SH-SY5Y (cell line): ENCODE measurements around the gene PHF10.

Source experiments
- GATA2 ChIP-seq: IDR thresholded peaks from 2 replicates; pipeline ENCODE4 v1.6.1; 2011; ENCODE audit warnings: mild to moderate bottlenecking, low read depth, low read length
- GATA3 ChIP-seq: IDR thresholded peaks from 2 replicates; pipeline ENCODE4 v1.6.1; 2011; ENCODE audit warnings: low read depth, mild to moderate bottlenecking, low read length, moderate library complexity

DNA sequence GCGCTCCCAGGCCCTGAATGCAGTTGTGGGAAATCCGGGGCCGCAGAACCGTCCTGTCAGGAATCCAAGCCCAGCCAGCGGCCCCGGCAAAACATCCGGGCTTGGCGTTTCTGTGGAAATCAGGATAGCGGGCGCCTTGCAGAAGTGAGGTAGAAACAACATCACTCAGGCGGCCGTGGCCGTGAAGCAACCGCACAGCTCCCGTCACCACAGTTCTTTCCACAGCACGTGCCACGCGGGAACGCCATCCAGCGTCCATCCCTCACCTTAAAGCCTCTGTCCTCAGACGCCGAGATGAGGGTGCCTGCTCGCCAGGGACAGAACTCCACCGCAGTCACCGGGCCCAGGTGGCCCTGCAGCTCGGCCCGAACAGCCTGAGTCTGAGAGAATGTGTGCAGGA is 56.6 kb downstream of the PHF10 start:
- TF ChIP-seq GATA3 (no peak), GATA2 (no peak)
